ENCODE measurements around the gene ERCC4.
"Not testable (repeated sequence)": the region's sequence is repeated elsewhere in the genome, so short reads cannot be mapped to it uniquely, and the experiment has no call there.

The ERCC4 gene

DNA sequence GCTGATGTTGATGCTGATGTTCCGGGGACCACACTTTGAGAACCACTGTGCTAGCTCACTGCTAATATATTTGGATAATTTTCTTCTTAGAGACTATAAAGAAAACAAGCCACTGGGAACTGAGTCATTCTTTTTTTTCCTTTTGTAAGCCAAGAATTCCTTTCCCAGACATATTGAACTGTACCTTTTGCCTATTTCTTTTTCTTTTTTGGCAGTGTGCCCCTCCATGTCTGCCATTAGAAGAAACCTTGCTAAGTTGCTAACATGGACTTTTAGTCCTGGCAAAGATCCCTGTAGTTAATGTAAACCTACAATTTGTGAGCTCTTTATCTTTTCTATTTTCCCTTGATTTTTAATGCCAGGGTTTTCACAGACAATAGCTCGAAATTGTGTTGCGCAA is 17.3 kb upstream of the ERCC4 start:
- peaks cover 23 to 32% of the 10 kb centered on the region in 2 donors for H3K27me3 Mint-ChIP-seq
- peaks cover 4 to 15% of the 10 kb centered on the region in 2 donors for H3K9me3 Mint-ChIP-seq
- H3K4me1 Mint-ChIP-seq = peaks cover 0 to 6% of the 10 kb centered on the region in 2 donors
- no peak for ATAC-seq (replicated peaks)
- no peak overlapping the region for H3K27ac Mint-ChIP-seq
- DNase-seq = no peak
- no peaks in the 10 kb centered on the region for H3K36me3 Mint-ChIP-seq
- no peak overlapping the region for H3K4me3 Mint-ChIP-seq

DNA sequence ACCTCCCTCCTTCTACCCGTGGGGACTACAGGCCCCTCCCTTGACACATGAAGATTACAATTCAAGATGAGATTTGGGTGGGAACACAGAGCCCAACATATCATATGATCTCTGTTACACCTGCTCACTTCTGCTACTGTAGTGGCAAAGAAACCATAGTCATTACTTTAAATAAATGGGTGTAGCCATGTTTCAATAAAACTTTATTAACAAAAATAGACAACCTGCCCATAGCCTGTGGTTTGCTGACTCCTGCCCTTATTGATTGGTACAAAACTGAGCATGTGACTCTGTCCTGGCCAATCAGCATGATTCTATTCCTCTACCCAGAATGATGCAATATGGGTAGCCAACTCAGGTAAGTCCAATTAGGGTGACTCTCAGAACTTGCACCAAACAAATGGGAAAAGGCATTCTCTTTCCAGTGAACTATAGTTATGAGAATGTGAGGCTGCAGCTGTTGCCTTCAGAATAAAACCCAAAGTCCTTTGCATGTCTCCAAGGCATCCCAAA is 15.7 kb upstream of the ERCC4 start:
- Mint-ChIP-seq H3K4me1 (peaks cover 0 to 6% of the 10 kb centered on the region in 2 donors), H3K27me3 (peaks cover 29 to 42% of the 10 kb centered on the region in 2 donors), H3K4me3 (no peak overlapping the region), H3K9me3 (peaks cover 4 to 15% of the 10 kb centered on the region in 2 donors), H3K36me3 (no peaks in the 10 kb centered on the region), H3K27ac (no peak overlapping the region)
- no peak for ATAC-seq (replicated peaks)
- no peak for DNase-seq

DNA sequence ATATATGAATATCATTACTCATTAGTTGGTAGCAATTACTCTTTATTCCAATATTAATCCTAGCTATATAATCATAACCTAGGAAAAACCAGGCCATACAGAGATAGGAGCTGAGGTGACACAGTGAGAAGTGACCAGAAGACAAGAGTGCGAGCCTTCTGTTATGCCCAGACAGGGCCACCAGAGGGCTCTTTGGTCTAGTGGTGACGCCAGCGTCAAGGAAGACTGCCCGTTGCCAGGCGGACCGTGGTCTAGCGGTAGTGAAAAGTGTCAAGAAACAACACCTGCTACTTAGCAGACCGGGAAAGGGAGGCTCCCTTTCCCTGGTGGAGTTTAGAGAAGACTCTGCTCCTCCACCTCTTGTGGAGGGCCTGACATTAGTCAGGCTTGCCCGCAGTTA is 15.1 kb upstream of the ERCC4 start:
- not testable (repeated sequence) for ATAC-seq (replicated peaks); H3K27ac Mint-ChIP-seq; H3K36me3 Mint-ChIP-seq; H3K4me3 Mint-ChIP-seq; H3K4me1 Mint-ChIP-seq
- peak; percentile 40 for DNase-seq
- Mint-ChIP-seq H3K9me3 (peaks cover 4 to 15% of the 10 kb centered on the region in 2 donors), H3K27me3 (peaks cover 29 to 45% of the 10 kb centered on the region in 2 donors)

GRCh38 chr16:13906168-13907089 is 13.5 kb upstream of the ERCC4 start:
- Mint-ChIP-seq H3K4me3 (peak overlapping the region in 1 of 2 donors; percentile 19), H3K4me1 (peaks cover 0 to 6% of the 10 kb centered on the region in 2 donors), H3K27ac (no peak overlapping the region), H3K9me3 (peaks cover 4 to 16% of the 10 kb centered on the region in 2 donors), H3K27me3 (peaks cover 34 to 43% of the 10 kb centered on the region in 2 donors), H3K36me3 (no peaks in the 10 kb centered on the region)
- ATAC-seq (replicated peaks) (peak; percentile 67 to 78), DNase-seq (no peak)

GRCh38 chr16:13907431-13907830 is 12.5 kb upstream of the ERCC4 start:
- no peak for DNase-seq
- H3K27me3 Mint-ChIP-seq = peaks cover 33 to 43% of the 10 kb centered on the region in 2 donors
- H3K27ac Mint-ChIP-seq = no peak overlapping the region
- H3K4me1 Mint-ChIP-seq = peaks cover 0 to 6% of the 10 kb centered on the region in 2 donors
- H3K4me3 Mint-ChIP-seq = no peak overlapping the region
- H3K36me3 Mint-ChIP-seq = no peaks in the 10 kb centered on the region
- H3K9me3 Mint-ChIP-seq = peaks cover 7 to 19% of the 10 kb centered on the region in 2 donors
- no peak for ATAC-seq (replicated peaks)

- Mint-ChIP-seq H3K4me3 (no peak overlapping the region), H3K36me3 (no peaks in the 10 kb centered on the region), H3K27ac (no peak overlapping the region), H3K27me3 (peaks cover 33 to 49% of the 10 kb centered on the region in 2 donors), H3K9me3 (peaks cover 7 to 15% of the 10 kb centered on the region in 2 donors), H3K4me1 (peaks cover 0 to 6% of the 10 kb centered on the region in 2 donors)
- ATAC-seq (replicated peaks) = no peak
- no peak for DNase-seq
Observed at GRCh38 chr16:13909069-13909468, 10.9 kb upstream of the ERCC4 start.

DNA sequence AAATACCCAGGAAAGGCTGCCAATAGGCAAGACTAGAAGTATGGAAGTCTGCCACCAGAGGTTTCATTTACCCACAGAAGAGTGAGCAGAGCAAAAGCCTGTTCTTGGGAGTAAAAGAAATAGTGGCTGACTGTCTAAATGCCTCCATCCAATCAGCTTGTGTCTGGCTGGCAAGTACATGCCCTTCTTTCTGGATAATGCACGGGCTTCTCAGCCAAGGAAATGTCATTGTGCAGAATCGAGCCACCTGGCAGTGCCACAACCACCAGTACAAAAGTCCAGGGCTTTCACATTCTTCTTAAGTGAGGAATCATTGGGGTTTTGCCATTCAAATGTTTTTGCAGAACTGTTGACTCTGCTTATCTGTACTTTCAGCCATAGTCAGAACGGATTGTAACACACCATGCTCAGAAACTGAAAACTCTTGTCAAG is 10.1 kb upstream of the ERCC4 start:
- DNase-seq (no peak), ATAC-seq (replicated peaks) (no peak)
- Mint-ChIP-seq H3K4me1 (peaks cover 0 to 6% of the 10 kb centered on the region in 2 donors), H3K36me3 (no peaks in the 10 kb centered on the region), H3K4me3 (no peak overlapping the region), H3K27me3 (peaks cover 33 to 57% of the 10 kb centered on the region in 2 donors), H3K27ac (no peak overlapping the region), H3K9me3 (peaks cover 7 to 14% of the 10 kb centered on the region in 2 donors)

- Mint-ChIP-seq H3K36me3 (no peaks in the 10 kb centered on the region), H3K27ac (no peak overlapping the region), H3K4me3 (no peak overlapping the region), H3K27me3 (peaks cover 31 to 51% of the 10 kb centered on the region in 2 donors), H3K4me1 (peaks cover 0 to 6% of the 10 kb centered on the region in 2 donors), H3K9me3 (peaks cover 3 to 14% of the 10 kb centered on the region in 2 donors)
- no peak for DNase-seq
- ATAC-seq (replicated peaks) = no peak
Observed at GRCh38 chr16:13911306-13911705, 8.6 kb upstream of the ERCC4 start.

DNA sequence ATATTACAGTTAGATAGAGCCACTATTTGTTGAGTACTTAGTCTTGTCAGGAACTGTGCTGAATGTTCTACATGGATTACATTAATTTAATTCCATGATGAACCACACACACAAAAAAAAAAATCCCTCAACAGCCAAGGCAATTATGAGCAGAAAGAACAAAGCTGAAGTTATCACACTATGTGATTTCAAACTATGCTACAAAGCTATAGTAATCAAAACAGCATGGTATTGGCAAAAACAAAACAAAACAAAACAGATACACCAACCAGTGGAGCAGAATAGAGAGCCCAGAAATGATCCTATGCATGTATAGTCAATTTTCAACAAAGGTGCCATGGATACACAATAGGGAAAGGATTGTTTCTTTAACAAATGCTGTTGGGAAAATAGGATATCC is 8.1 kb upstream of the ERCC4 start:
- no peak overlapping the region for H3K27ac Mint-ChIP-seq

DNA sequence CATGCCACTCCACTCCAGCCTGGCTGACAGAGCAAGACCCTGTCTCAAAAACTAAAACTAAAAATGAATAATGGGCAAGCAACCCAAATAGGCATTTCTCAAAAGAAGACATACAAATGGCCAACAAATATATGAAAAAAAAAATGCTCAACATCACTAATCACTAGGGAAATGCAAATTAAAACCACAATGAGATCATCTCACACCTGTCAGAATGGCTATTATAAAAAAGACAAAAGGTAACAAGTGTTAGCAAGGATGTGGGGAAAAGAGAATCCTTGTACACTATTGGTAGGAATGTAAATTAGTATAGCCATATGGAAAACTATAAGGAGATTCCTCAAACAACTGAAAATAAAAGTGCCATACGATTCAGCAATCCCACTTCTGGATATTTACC is 7.1 kb upstream of the ERCC4 start:
- Mint-ChIP-seq H3K27me3 (peaks cover 22 to 40% of the 10 kb centered on the region in 2 donors), H3K36me3 (no peaks in the 10 kb centered on the region), H3K4me3 (no peak overlapping the region), H3K4me1 (no peaks in the 10 kb centered on the region), H3K27ac (no peak overlapping the region), H3K9me3 (peaks cover 3 to 7% of the 10 kb centered on the region in 2 donors)
- DNase-seq (no peak), ATAC-seq (replicated peaks) (no peak)

More for the DNA sequence above, 8.1 kb upstream of the ERCC4 start:
- ATAC-seq (replicated peaks) (no peak), DNase-seq (no peak)
- Mint-ChIP-seq H3K36me3 (no peaks in the 10 kb centered on the region), H3K27me3 (peaks cover 27 to 46% of the 10 kb centered on the region in 2 donors), H3K9me3 (peaks cover 3 to 8% of the 10 kb centered on the region in 2 donors), H3K4me1 (peaks cover 0 to under 1% of the 10 kb centered on the region in 2 donors), H3K4me3 (no peak overlapping the region)

- no peaks in the 10 kb centered on the region for H3K4me1 Mint-ChIP-seq
- DNase-seq (no peak), ATAC-seq (replicated peaks) (no peak)
- H3K27me3 Mint-ChIP-seq = peaks cover 14 to 39% of the 10 kb centered on the region in 2 donors
- H3K27ac Mint-ChIP-seq = no peak overlapping the region
- no peak overlapping the region for H3K4me3 Mint-ChIP-seq
- no peaks in the 10 kb centered on the region for H3K36me3 Mint-ChIP-seq
- H3K9me3 Mint-ChIP-seq = peaks cover 3 to 7% of the 10 kb centered on the region in 2 donors
Observed at GRCh38 chr16:13913374-13914292, 6.3 kb upstream of the ERCC4 start.

DNA sequence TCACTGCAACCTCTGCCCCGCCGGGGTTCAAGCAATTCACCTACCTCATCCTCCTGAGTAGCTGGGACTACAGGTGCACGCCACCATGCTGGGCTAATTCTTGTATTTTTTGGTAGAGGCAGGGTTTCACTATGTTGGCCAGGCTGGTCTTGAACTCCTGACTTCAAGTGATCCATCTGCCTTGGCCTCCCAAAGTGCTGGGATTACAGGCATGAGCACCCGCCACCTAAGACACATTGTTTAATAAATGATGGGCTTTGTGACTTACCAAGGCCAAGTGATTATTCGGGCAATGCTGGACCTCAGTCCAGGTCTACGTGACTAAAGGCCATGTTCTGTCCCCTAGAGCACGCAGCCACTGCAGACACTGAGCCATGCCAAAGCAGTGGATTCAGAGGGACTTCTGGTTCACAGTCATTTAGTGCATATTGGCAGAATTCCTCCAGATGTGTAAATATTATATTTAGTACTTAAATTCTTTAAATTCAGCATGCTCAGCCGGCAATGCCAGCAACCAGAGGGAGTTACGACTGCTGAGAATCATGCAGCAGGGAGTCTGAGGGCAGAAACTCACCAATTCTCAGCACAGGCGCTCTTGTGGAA is 4.8 kb upstream of the ERCC4 start:
- ATAC-seq (replicated peaks) = no peak
- Mint-ChIP-seq H3K4me3 (no peak overlapping the region), H3K4me1 (peaks cover 3 to 8% of the 10 kb centered on the region in 2 donors), H3K27me3 (peaks cover 11 to 32% of the 10 kb centered on the region in 2 donors), H3K9me3 (peaks cover 3 to 7% of the 10 kb centered on the region in 2 donors), H3K27ac (no peak overlapping the region), H3K36me3 (no peaks in the 10 kb centered on the region)
- DNase-seq = no peak

- peak overlapping the region; percentile 92 to 98 for H3K4me3 Mint-ChIP-seq
- H3K4me1 Mint-ChIP-seq = peaks cover 16 to 29% of the 10 kb centered on the region in 2 donors
- no peaks in the 10 kb centered on the region for H3K9me3 Mint-ChIP-seq
- H3K36me3 Mint-ChIP-seq = peaks cover 3 to 6% of the 10 kb centered on the region in 2 donors
- H3K27me3 Mint-ChIP-seq = peaks cover 0 to 13% of the 10 kb centered on the region in 2 donors
- H3K27ac Mint-ChIP-seq = peak overlapping the region; percentile 89
- ATAC-seq (replicated peaks) = peak; percentile 24 to 26
- DNase-seq = no peak
Observed at GRCh38 chr16:13919330-13919682, 648 bp upstream of the ERCC4 start.

- Mint-ChIP-seq H3K36me3 (peaks cover 6 to 7% of the 10 kb centered on the region in 2 donors), H3K27ac (peak overlapping the region; percentile 98), H3K9me3 (no peaks in the 10 kb centered on the region), H3K4me1 (peaks cover 16 to 29% of the 10 kb centered on the region in 2 donors), H3K27me3 (peaks cover 0 to 7% of the 10 kb centered on the region in 2 donors), H3K4me3 (peak overlapping the region; percentile 92 to 98)
- DNase-seq = no peak
- ATAC-seq (replicated peaks) = peak in 1 of 2 donors; percentile 0
Observed at GRCh38 chr16:13920510-13920818, 510 bp downstream of the ERCC4 start.
